NCI-H1694 (cell line): ENCODE results near the gene SPRN.
"Not testable (repeated sequence)": the region's sequence is repeated elsewhere in the genome, so short reads cannot be mapped to it uniquely, and the experiment has no call there.

ENCODE experiments used
- DNase-seq: peaks from one replicate; lab custom pipeline; 2025; lab: John Stamatoyannopoulos, UW

The SPRN gene

GRCh38 chr10:133405272-133405671 lies 19.2 kb downstream of the SPRN start:
- no peak for DNase-seq

GRCh38 chr10:133403784-133404183 lies 20.6 kb downstream of the SPRN start:
- DNase-seq, result no peak

GRCh38 chr10:133403359-133403758 lies 21.1 kb downstream of the SPRN start:
- DNase-seq, result no peak

- DNase-seq, result no peak
Measured at GRCh38 chr10:133401981-133402725, 22.3 kb downstream of the SPRN start.

- DNase-seq, result no peak
Measured at GRCh38 chr10:133401500-133401899, 22.9 kb downstream of the SPRN start.

GRCh38 chr10:133400624-133401424 lies 23.6 kb downstream of the SPRN start:
- DNase-seq, result no peak

GRCh38 chr10:133399123-133399601 lies 25.3 kb downstream of the SPRN start:
- no peak for DNase-seq

GRCh38 chr10:133397938-133398337 lies 26.5 kb downstream of the SPRN start:
- no peak for DNase-seq

- DNase-seq, result no peak
Measured at GRCh38 chr10:133396035-133396624, 28.3 kb downstream of the SPRN start.

- no peak for DNase-seq
Measured at GRCh38 chr10:133394801-133395221, 29.6 kb downstream of the SPRN start.

- no peak for DNase-seq
Measured at GRCh38 chr10:133394064-133394663, 30.3 kb downstream of the SPRN start, which contains the start of gene MTG1. Gene MTG1 (plus strand): TSS chr10:133394157. CDS start chr10:133394221, 64 bp downstream.

GRCh38 chr10:133393401-133394063 lies 30.9 kb downstream of the SPRN start:
- DNase-seq, result no peak

GRCh38 chr10:133391761-133392518 lies 32.5 kb downstream of the SPRN start:
- no peak for DNase-seq

- no peak for DNase-seq
Measured at GRCh38 chr10:133391249-133391635, 33.2 kb downstream of the SPRN start.

GRCh38 chr10:133390597-133391248 lies 33.7 kb downstream of the SPRN start:
- DNase-seq, result no peak

GRCh38 chr10:133388973-133389818 lies 35.2 kb downstream of the SPRN start:
- DNase-seq, result no peak

- DNase-seq, result no peak
Measured at GRCh38 chr10:133388236-133388972, 36.0 kb downstream of the SPRN start.

- not testable (repeated sequence) for DNase-seq
Measured at GRCh38 chr10:133386951-133387350, 37.5 kb downstream of the SPRN start.

GRCh38 chr10:133385214-133385613 lies 39.2 kb downstream of the SPRN start:
- no peak for DNase-seq
